Measurements from ENCODE around the gene TTC1. TPM values are rescaled to one million over a fixed set of nuclear protein-coding genes. Genes with fewer than 3 reads are reported as not detected.
"Not testable (repeated sequence)": the region's sequence is repeated elsewhere in the genome, so short reads cannot be mapped to it uniquely, and the experiment has no call there.

The TTC1 gene
- total RNA-seq, 3 donors from 2014 or later (not counting 1 experiment from before 2014, with no cell fraction given) = 28.1 to 34.9 (median 33.6) TPM

DNA sequence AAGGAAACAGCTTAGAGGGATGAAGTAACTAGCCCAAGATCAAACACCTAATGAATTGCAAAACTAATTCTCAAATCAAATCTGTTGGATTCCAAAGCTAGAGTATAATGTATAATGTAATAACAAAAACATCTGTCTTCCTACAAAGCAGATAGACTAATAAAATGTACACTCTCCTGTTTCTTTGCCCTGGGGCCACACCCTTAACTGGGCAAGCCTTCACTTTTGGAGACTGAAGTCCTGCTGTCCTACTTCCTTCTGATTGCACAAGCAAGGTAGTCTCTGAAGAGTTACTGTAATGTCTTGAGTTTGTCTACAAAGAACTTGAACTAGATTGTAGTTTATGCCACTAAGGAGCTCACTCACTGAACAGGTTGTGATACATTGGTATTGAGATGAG lies 2.5 kb downstream of the TTC1 start:
- H3K4me3 ChIP-seq (ENCODE audit: low read length) = no peak overlapping the region
- no peaks in the 10 kb centered on the region for H3K9me3 Mint-ChIP-seq
- DNase-seq (no peak), ATAC-seq (no peak)
- TF ChIP-seq, protein P1, sequence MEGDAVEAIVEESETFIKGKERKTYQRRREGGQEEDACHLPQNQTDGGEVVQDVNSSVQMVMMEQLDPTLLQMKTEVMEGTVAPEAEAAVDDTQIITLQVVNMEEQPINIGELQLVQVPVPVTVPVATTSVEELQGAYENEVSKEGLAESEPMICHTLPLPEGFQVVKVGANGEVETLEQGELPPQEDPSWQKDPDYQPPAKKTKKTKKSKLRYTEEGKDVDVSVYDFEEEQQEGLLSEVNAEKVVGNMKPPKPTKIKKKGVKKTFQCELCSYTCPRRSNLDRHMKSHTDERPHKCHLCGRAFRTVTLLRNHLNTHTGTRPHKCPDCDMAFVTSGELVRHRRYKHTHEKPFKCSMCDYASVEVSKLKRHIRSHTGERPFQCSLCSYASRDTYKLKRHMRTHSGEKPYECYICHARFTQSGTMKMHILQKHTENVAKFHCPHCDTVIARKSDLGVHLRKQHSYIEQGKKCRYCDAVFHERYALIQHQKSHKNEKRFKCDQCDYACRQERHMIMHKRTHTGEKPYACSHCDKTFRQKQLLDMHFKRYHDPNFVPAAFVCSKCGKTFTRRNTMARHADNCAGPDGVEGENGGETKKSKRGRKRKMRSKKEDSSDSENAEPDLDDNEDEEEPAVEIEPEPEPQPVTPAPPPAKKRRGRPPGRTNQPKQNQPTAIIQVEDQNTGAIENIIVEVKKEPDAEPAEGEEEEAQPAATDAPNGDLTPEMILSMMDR (IDR thresholded peaks at IDR 0.05) = no peak
- no peaks in the 10 kb centered on the region for H3K9me3 ChIP-seq (ENCODE audit: control insufficient read depth, insufficient read depth, low read length)
- H3K36me3 Mint-ChIP-seq = no peaks in the 10 kb centered on the region
- intact Hi-C loops (cut with micrococcal nuclease) = no loop called here
- peaks cover 3 to 5% of the 10 kb centered on the region in 2 donors for H3K27me3 Mint-ChIP-seq (ENCODE audit: low read depth in 2 of 2)
- H3K27ac Mint-ChIP-seq = peak overlapping the region; percentile 92 to 94
- no peaks in the 10 kb centered on the region for H3K27me3 ChIP-seq (ENCODE audit: control insufficient read depth, insufficient read depth, low read length)
- H3K4me3 Mint-ChIP-seq = peak overlapping the region; percentile 52
- H3K27ac ChIP-seq (ENCODE audit: low read length) = no peak overlapping the region
- peaks cover 18% of the 10 kb centered on the region for H3K4me1 ChIP-seq (ENCODE audit: control insufficient read depth, insufficient read depth, low read length)
- peaks cover 28 to 37% of the 10 kb centered on the region in 2 donors for H3K4me1 Mint-ChIP-seq
- peaks cover 23% of the 10 kb centered on the region for H3K36me3 ChIP-seq (ENCODE audit: control insufficient read depth, insufficient read depth, low read length)

DNA sequence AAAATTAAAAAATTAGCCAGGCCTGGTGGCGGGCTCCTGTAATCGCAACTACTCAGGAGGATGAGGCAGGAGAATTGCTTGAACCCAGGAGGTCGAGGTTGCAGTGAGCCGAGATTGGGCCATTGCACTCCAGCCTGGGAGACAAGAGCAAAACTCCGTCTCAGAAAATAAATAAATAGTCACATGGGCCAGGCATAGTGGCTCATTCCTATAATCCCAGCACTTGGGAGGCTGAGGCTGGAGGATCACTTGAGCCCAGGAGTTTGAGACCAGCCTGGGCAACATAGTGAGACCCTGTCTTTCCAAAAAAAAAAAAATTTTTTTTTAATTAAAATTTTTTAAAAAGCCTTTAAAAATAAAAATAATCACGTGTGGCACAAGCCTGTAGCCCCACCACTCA lies 5.3 kb downstream of the TTC1 start:
- H3K4me3 Mint-ChIP-seq; H3K9me3 Mint-ChIP-seq; intact Hi-C loops (cut with micrococcal nuclease); H3K4me3 ChIP-seq (ENCODE audit: low read length); H3K27me3 Mint-ChIP-seq (ENCODE audit: low read depth in 2 of 2); H3K27ac Mint-ChIP-seq; H3K36me3 Mint-ChIP-seq; DNase-seq; H3K9me3 ChIP-seq (ENCODE audit: control insufficient read depth, insufficient read depth, low read length); H3K27me3 ChIP-seq (ENCODE audit: control insufficient read depth, insufficient read depth, low read length); H3K27ac ChIP-seq (ENCODE audit: low read length); ATAC-seq: not testable (repeated sequence)
- H3K36me3 ChIP-seq (ENCODE audit: control insufficient read depth, insufficient read depth, low read length) = peaks cover 23% of the 10 kb centered on the region
- H3K4me1 ChIP-seq (ENCODE audit: control insufficient read depth, insufficient read depth, low read length) = peaks cover 13% of the 10 kb centered on the region
- H3K4me1 Mint-ChIP-seq = peaks cover 22 to 37% of the 10 kb centered on the region in 2 donors
- WGBS (ENCODE audit: insufficient coverage) = 97% methylated on average over 6 of the region's 6 CpGs

DNA sequence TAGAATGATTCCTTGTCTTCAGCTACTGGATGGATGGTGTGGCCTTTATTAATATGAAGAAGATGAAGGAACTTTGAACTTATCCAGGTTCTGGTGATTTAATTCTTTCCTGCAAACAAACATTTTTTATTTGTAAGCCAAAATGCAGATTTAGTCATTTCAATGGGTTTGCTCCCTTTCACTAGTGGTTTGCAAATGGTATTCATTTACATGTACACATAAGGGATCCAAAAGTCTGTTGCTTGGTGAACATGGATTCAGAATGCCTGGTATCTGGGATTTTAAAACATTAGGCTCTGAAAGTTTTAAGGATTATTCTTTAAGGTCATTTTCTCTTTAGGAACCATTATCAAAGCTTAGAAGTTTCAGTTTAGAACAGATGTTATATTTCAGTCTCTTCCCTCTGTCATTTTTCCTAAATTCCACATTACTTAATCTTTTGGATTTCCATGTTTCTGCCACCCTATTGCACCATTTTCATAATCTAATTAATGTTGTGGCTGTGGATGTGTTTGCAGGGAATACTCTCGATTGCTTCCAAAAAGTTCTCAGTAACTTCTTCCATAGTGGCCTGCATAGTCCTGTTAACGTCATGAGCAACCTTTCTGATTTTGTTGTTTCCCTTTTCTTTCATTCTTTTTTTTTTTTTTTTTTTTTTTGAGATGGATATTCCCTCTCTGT lies 10.1 kb downstream of the TTC1 start:
- Histone ChIP-seq H3K27ac (ENCODE audit: low read length) (no peak overlapping the region), H3K9me3 (ENCODE audit: control insufficient read depth, insufficient read depth, low read length) (no peaks in the 10 kb centered on the region), H3K27me3 (ENCODE audit: control insufficient read depth, insufficient read depth, low read length) (no peaks in the 10 kb centered on the region), H3K4me1 (ENCODE audit: control insufficient read depth, insufficient read depth, low read length) (peaks cover 4% of the 10 kb centered on the region), H3K4me3 (ENCODE audit: low read length) (no peak overlapping the region), H3K36me3 (ENCODE audit: control insufficient read depth, insufficient read depth, low read length) (peaks cover 7% of the 10 kb centered on the region)
- Mint-ChIP-seq H3K4me1 (peaks cover 5 to 25% of the 10 kb centered on the region in 2 donors), H3K9me3 (no peaks in the 10 kb centered on the region), H3K36me3 (no peaks in the 10 kb centered on the region), H3K27ac (no peak overlapping the region), H3K27me3 (ENCODE audit: low read depth in 2 of 2) (no peaks in the 10 kb centered on the region), H3K4me3 (no peak overlapping the region)
- DNase-seq = no peak
- intact Hi-C loops (cut with micrococcal nuclease) = no loop called here
- no peak for ATAC-seq
- WGBS (ENCODE audit: insufficient coverage) = 94% methylated on average over 2 of the region's 2 CpGs
- TF ChIP-seq, protein P1 (IDR thresholded peaks at IDR 0.05) = no peak

DNA sequence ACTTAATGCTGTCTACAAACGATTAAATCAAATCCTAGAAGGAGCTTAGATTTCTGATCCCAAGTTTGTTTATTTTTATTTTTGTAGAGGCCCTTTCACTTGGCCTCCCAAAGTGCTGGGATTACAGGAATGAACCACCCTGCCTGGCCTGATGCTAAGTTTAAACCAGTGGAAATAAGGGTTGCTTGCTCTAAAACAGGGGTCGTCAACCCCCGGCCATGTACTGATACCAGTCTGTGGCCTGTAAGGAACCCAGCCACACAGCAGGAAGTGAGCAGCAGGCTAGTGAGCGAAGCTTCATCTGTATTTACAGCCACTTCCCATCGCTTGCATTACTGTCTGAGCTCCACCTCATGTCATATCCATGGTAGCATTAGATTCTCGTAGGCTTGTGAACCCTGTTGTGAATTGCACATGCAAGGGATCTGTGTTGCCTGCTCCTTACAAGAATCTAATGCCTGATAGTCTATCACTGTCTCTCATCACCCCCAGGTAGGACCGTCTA lies 11.4 kb downstream of the TTC1 start:
- Mint-ChIP-seq H3K4me1 (peaks cover 5 to 23% of the 10 kb centered on the region in 2 donors), H3K9me3 (no peaks in the 10 kb centered on the region), H3K36me3 (no peaks in the 10 kb centered on the region), H3K4me3 (no peak overlapping the region), H3K27ac (no peak overlapping the region), H3K27me3 (ENCODE audit: low read depth in 2 of 2) (no peaks in the 10 kb centered on the region)
- intact Hi-C loops (cut with micrococcal nuclease) = no loop called here
- 80% methylated on average over 6 of the region's 7 CpGs for WGBS (ENCODE audit: insufficient coverage)
- ATAC-seq = no peak
- peak in 1 of 2 donors; percentile 9 for DNase-seq
- H3K4me1 ChIP-seq (ENCODE audit: control insufficient read depth, insufficient read depth, low read length) = peaks cover 4% of the 10 kb centered on the region
- no peaks in the 10 kb centered on the region for H3K9me3 ChIP-seq (ENCODE audit: control insufficient read depth, insufficient read depth, low read length)
- no peak overlapping the region for H3K27ac ChIP-seq (ENCODE audit: low read length)
- no peak overlapping the region for H3K4me3 ChIP-seq (ENCODE audit: low read length)
- TF ChIP-seq, protein P1 (IDR thresholded peaks at IDR 0.05) = no peak
- H3K36me3 ChIP-seq (ENCODE audit: control insufficient read depth, insufficient read depth, low read length) = peaks cover 13% of the 10 kb centered on the region
- no peaks in the 10 kb centered on the region for H3K27me3 ChIP-seq (ENCODE audit: control insufficient read depth, insufficient read depth, low read length)

Data from natural killer cell (primary cell).